HG02763 (cell line): Measurements from ENCODE around the gene MAPKAPK3.
"Not testable (repeated sequence)": the region's sequence is repeated elsewhere in the genome, so short reads cannot be mapped to it uniquely, and the experiment has no call there.

Experiments
- ATAC-seq: cut with Tn5 transposase; IDR thresholded peaks from one replicate; pipeline ENCODE4 v1.9.1; 2021; ENCODE audit warnings: mild to moderate bottlenecking, moderate library complexity; ENCODE audit not compliant: unreplicated experiment

MAPKAPK3 gene

GRCh38 chr3:50652709-50653108 is 35.8 kb downstream of the MAPKAPK3 start:
- ATAC-seq, result no peak

- no peak for ATAC-seq
These were observed 37.1 kb downstream of the MAPKAPK3 start for GRCh38 chr3:50653937-50654595.

DNA sequence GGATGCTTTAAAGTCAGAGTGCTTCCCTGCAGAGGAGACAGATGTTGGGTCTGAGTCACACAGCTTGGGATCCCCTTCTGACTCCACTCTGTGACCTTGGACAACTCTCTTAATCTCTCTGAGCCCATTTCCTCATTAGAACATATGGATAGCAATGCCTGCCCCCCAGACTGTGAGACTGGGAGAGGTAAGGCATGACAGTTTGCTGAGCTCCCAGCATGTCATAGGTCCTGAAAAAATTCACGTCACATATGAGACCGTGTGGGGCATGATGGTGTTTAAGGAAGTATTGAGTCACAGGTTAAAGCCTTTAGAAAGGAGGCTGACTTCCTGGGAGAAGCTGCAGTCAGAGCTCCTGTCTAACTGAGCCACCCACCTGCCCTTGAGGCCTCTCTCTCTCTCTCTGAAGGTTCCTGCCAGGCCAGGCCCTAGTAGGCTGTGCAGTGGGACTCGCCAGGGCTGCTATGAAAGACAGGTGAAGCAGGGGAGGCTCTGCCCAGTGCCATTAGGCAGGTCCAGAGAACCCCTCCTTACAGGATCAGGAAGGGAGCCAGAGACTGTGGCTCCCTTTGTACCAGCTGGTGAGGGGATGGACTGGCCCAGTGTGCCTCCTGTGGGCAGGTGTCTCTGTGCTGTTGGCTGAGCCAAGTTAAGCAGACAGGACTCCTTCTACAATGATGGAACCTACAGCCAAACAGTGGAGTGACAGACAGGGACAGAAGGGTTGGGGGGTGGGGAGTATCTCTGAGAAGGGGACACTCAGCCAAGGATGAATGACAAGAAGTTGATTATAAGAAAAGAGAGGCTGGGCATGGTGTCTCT is 38.3 kb downstream of the MAPKAPK3 start:
- ATAC-seq, result no peak

DNA sequence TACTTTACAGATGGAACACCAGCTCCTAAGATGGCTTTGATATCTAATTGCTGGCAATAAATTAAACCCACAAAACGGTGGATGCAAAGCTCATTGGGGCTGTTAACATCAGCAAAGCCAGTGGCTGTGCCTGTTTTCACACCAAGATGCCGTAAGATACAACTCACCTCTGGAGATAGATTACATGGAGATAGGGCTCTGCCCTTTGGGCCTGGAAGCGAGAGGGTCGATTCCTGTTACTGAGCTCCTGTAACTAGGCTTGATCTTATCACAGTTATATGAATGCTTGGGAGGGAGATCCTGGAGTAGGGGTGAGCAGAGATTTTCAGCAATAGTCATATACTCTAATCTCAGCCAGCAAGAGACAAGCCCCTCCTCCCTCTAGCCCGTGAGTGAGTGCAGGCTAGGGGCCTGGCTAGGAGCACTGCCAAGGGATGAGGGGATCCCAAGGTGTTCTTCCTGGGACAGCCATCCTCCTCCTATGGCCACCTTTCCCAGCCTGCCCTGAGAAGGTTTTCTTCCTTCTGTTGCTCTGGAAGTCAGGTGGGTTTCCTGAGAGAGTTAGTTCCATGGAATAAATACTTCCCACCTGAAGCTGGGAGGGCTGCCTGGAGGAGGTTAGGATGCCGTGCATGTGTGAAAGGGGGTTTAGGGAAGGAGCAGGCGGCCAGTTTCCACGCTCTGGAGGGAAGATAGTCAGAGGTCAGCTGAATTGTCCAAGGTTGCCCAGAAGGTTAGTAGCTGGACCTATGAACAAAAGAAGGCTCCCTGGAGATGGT is 39.7 kb downstream of the MAPKAPK3 start:
- no peak for ATAC-seq

DNA sequence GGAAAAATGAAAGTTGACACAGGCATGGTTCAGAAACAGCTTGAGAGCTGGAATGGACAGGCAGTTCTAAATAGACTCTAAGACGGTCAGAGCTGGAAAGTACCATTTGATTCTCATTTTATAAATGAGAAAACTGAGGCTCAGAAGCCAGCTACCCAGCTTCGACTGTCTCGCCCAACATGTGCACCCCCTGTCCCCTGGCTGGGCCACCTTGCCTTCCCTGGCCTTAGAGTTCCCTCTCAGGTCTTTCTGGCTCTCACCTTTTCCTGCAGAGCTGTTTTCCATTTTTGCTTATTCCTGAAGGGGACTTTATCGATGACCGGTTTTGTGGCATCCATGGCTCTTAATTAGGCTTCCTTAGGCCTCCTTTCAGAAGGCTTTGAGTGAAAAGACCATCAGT is 40.5 kb downstream of the MAPKAPK3 start:
- no peak for ATAC-seq

GRCh38 chr3:50657816-50658215 is 40.9 kb downstream of the MAPKAPK3 start:
- ATAC-seq, result no peak

DNA sequence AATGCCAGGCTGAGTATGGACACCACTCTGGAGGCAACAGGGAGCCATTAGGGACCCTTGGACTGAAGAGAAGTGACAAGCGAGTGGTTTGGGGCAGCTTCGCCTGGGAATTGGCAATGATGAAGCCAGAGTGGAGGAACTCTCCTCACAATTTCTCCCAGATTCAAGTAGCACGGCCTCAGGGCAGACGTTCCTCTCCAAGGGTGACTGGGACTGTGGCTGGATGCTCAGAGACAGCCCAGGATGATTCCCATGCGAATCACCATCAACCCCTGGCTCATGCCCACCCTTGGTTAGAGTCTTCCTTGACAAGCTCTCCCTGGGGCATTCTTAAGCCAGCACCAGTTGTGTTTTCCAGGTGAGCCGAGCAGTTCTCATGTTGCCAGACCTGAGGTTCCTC is 41.5 kb downstream of the MAPKAPK3 start:
- ATAC-seq, result no peak

- ATAC-seq, result no peak
These were observed 41.9 kb downstream of the MAPKAPK3 start for GRCh38 chr3:50658831-50659230.

DNA sequence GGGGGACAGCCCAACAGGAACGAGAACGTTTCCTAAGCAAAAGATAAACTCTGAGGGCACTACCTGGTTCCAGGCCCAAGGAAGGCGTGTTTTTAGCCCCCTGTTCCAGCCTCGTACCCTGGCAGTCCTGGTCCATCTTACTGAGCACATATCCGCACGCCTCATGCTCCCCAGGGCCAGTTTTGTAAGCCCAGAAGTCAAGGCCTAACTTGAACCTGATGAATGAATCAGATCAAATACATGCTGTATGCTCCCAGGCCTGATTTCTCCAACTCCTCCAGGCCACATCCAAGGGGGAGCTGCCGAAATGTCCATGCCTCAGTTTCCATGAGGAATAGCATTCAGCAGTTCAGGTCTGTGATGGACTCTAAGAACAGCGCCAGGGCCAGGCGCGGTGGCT is 43.4 kb downstream of the MAPKAPK3 start:
- ATAC-seq, result no peak

- no peak for ATAC-seq
These were observed 44.4 kb downstream of the MAPKAPK3 start for GRCh38 chr3:50661321-50661837.

DNA sequence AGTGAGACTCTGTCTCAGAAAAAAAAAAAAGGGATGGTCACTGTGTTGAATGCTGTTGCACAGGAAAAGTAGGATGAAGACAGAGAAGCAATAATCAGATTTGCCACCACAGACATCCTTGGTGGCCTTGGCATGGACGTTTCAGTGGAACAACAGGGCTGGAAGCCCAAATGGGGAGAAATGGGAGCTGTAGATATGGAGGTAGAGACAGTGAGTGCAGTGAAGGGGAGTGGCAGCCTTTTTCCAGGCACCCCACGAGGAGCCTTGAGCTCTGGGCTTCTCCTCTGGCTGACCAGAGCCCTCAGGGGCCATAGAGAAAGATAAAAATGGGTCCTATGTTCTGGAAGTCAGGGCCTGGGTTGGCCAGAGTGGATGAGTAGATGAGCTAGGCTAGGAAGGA is 45.5 kb downstream of the MAPKAPK3 start:
- no peak for ATAC-seq

- no peak for ATAC-seq
These were observed 48.3 kb downstream of the MAPKAPK3 start for GRCh38 chr3:50665081-50665840.

GRCh38 chr3:50665841-50666115 is 48.8 kb downstream of the MAPKAPK3 start:
- ATAC-seq, result not testable (repeated sequence)

- no peak for ATAC-seq
These were observed 49.9 kb downstream of the MAPKAPK3 start for GRCh38 chr3:50666837-50667236.

DNA sequence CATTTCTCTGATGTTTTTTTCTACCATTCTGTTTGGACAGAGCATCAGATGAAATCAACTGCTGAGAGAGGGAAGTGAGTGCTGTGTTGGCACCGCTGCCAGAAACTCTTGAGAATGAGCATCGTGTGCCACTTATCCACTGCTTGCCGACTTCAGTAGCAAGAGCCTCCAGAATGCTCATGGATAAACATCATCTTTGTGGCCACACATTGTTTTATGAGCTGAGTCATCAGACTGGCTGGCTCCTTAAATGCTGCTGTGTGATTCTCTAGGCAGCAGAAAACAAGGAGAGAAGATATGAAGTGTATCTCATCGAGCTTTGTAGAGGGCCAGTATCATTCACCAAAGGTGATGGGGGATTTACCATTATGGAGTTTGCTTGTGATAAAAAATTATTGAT is 54.4 kb downstream of the MAPKAPK3 start:
- no peak for ATAC-seq

GRCh38 chr3:50672656-50673055 is 55.7 kb downstream of the MAPKAPK3 start:
- ATAC-seq, result no peak

- no peak for ATAC-seq
These were observed 57.0 kb downstream of the MAPKAPK3 start for GRCh38 chr3:50673931-50674330.

GRCh38 chr3:50674349-50675178 is 57.6 kb downstream of the MAPKAPK3 start, which contains the start of gene DOCK3:
TSS of gene DOCK3 (plus strand) at chr3:50674927. CDS start at chr3:50675264, 337 bp downstream.
- no peak for ATAC-seq

GRCh38 chr3:50675179-50676030 is 58.5 kb downstream of the MAPKAPK3 start:
- no peak for ATAC-seq
